NCI-H2029 (cell line): ENCODE results near the gene MRM3.
"Not testable (repeated sequence)": the region's sequence is repeated elsewhere in the genome, so short reads cannot be mapped to it uniquely, and the experiment has no call there.

Source experiments
- DNase-seq: peaks from one replicate; lab custom pipeline; 2025; lab: John Stamatoyannopoulos, UW

MRM3 gene, protein sequence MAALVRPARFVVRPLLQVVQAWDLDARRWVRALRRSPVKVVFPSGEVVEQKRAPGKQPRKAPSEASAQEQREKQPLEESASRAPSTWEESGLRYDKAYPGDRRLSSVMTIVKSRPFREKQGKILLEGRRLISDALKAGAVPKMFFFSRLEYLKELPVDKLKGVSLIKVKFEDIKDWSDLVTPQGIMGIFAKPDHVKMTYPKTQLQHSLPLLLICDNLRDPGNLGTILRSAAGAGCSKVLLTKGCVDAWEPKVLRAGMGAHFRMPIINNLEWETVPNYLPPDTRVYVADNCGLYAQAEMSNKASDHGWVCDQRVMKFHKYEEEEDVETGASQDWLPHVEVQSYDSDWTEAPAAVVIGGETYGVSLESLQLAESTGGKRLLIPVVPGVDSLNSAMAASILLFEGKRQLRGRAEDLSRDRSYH

GRCh38 chr17:781805-782731 lies at the start of gene MRM3, which contains the start of gene GLOD4:
MRM3 (plus strand) TSS chr17:782353; CDS start chr17:782379, 26 bp downstream.
GLOD4 (minus strand) TSS chr17:782280; CDS start chr17:782255, 25 bp downstream.
- peak; percentile 16 for DNase-seq

GRCh38 chr17:732902-733720 lies 49.0 kb upstream of the MRM3 start:
- DNase-seq: no peak

DNA sequence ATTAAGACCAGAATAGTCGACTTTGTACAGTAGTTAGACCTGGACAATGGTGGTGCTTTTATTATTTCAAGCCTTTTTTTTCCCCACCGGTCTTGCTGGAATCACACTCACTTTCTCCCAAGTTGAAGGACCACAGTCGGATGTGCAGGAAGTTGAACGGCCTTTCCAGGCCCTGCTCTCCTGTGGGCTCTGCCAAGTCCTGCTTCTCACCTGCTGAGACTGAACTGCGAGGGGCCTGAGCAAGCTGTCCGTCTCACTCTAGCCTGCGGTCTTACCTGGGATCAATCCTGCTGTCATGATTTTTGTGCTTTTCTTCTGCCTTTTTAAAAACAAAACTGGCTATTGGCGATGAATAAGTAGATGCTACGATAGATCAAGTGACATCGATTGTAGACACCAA lies 48.4 kb upstream of the MRM3 start:
- no peak for DNase-seq

DNA sequence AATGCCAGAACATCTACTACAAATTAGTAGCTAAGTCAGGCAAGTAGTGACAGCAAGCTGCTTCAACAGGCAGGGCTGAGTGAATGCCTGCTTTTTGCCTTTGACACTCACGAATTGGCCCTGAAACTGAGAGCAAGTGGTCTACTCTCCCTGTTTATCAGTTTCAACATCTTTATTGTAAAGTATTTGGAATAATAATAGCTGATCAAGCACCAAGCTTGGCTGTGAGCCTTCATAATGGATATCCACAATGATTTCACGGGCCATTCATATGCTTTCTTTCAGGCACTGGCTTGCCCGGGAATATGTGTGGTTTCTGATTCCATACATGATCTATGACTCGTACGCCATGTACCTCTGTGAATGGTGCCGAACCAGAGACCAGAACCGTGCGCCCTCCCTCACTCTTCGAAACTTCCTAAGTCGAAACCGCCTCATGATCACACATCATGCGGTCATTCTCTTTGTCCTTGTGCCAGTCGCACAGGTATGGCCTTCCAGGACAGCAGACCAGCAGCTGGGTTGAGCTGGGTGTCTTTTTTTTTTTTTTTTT lies 44.5 kb upstream of the MRM3 start:
- no peak for DNase-seq

GRCh38 chr17:740240-741017 lies 41.7 kb upstream of the MRM3 start:
- no peak for DNase-seq

DNA sequence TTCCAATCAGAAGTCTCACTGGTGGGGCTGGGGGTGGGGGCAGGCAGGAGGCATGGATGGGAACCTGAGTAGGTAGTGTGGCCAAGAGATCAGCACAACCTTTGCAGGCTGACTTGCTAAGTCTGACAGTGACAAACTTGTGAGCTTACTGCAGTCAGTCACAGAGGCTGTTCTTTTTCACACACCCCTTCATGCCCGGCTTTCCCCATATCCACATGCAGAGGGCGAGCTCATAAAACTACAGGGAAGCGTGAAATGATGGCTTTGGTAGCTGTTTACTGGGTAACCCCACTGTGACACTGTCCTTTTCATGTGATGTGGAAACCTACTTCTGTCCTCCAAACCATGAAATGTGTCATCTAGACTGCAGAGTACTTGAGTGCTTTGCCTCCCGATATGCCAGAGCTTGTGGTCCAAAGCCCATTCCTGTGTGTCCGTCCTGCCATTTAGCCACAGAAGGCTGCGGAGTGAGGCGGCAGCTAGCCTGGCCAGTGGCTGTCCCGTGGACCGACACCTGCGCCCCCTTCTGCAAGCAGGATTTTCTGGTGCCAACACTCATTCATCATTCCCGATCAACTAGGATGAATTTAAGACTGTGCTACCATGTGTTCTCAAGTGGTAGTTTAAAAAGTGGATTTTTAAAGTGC lies 39.9 kb upstream of the MRM3 start:
- DNase-seq: no peak

- no peak for DNase-seq
Measured at GRCh38 chr17:743139-743538, 39.0 kb upstream of the MRM3 start.

- DNase-seq: no peak
Measured at GRCh38 chr17:744937-745336, 37.2 kb upstream of the MRM3 start.

DNA sequence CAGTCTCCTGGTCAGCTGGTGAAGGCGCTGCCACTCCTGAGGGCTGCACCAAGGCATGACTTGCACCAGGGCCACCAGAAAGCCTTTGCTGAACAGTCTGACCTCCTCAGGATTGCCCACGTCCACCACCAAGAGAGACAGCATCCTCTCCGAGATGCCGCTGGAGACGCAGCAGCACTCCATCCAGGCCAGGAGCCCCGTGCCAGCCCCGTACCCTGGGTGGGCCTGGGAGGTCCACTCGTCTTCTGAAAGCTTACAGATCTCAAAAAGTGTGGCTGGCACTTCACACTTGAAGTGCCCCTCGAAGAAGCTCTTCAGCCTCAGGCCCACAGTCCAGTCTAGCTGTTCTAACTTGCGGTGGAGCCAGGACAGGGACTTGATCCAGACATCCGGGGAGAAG lies 36.7 kb upstream of the MRM3 start:
- no peak for DNase-seq

GRCh38 chr17:746181-746580 lies 36.0 kb upstream of the MRM3 start:
- no peak for DNase-seq

- no peak for DNase-seq
Measured at GRCh38 chr17:746783-747629, 35.1 kb upstream of the MRM3 start.

DNA sequence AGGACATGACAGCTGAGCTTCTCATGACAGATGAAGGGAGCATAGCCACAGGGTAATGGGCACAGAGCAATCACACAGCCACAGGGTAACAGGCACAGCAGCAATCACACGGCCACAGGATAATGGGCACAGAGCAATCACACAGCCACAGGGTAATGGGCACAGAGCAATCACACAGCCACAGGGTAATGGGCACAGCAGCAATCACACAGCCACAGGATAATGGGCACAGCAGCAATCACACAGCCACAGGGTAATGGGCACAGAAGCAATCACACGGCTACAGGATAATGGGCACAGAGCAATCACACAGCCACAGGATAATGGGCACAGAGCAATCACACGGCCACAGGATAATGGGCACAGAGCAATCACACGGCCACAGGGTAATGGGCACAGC lies 33.5 kb upstream of the MRM3 start:
- not testable (repeated sequence) for DNase-seq

DNA sequence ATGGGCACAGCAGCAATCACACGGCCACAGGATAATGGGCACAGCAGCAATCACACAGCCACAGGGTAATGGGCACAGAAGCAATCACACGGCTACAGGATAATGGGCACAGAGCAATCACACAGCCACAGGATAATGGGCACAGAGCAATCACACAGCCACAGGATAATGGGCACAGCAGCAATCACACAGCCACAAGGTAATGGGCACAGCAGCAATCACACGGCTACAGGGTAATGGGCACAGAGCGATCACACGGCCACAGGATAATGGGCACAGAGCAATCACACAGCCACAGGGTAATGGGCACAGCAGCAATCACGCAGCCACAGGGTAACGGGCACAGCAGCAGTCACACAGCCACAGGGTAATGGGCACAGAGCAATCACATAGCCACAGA lies 32.8 kb upstream of the MRM3 start:
- DNase-seq: not testable (repeated sequence)

- DNase-seq: no peak
Measured at GRCh38 chr17:750431-751037, 31.6 kb upstream of the MRM3 start.

DNA sequence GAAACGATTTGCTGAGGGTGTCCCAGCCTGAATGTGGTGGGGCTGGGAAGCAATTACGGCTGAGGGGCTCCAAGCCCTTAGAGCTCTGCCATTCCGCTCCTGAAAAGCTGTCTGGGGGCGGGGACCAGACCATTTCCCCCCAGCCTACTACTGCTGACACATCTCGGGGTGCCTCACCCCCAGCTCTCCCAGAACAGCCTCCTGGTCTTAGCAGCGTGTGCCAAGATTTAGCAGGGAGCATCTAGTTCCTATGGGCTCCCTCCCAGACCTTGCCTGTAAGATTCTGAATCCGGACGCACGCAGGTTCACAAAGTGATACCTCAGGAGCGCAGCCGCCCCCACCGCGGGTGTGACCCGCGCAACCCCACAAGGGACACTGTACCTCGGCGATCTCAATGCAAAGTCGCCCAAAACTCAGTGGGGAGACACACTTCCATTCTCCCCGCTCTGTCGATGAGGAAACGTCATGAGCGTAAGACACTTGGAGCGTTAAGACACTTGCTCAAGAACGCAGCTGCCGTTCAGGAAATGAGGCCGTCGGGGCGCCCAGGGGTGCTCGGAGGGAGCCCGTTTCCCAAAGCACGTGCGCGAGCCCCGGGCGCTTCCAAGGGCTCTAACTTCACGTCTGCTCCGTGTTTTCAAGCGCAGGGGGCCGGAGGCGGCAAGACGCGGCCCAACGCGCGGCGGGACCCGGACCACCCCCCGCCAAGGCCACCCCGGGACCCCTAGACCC lies 30.7 kb upstream of the MRM3 start:
- no peak for DNase-seq

GRCh38 chr17:752002-752619 lies 30.0 kb upstream of the MRM3 start, which contains the start of gene GEMIN4:
GEMIN4 (minus strand) TSS chr17:752264; CDS start chr17:752142, 122 bp downstream.
- peak; percentile 60 for DNase-seq

GRCh38 chr17:752620-753219 lies 29.4 kb upstream of the MRM3 start:
- DNase-seq: peak; percentile 31
